ENCODE data around the gene SRC.

Gene SRC

GRCh38 chr20:37331060-37331857 is 14.7 kb upstream of the SRC start:
- TF ChIP-seq CTCF (IDR thresholded peaks at IDR 0.05; ENCODE audit: insufficient read depth, missing control alignments): no peak
- DNase-seq (ENCODE audit: insufficient read length, low spot score) (no peak), FAIRE-seq (no peak)

GRCh38 chr20:37333130-37333847 is 12.7 kb upstream of the SRC start:
- FAIRE-seq (no peak), DNase-seq (ENCODE audit: insufficient read length, low spot score) (no peak)
- TF ChIP-seq CTCF (IDR thresholded peaks at IDR 0.05; ENCODE audit: insufficient read depth, missing control alignments): no peak

GRCh38 chr20:37333848-37334318 is 12.1 kb upstream of the SRC start:
- no peak for TF ChIP-seq CTCF (IDR thresholded peaks at IDR 0.05; ENCODE audit: insufficient read depth, missing control alignments)
- FAIRE-seq (no peak), DNase-seq (ENCODE audit: insufficient read length, low spot score) (no peak)

DNA sequence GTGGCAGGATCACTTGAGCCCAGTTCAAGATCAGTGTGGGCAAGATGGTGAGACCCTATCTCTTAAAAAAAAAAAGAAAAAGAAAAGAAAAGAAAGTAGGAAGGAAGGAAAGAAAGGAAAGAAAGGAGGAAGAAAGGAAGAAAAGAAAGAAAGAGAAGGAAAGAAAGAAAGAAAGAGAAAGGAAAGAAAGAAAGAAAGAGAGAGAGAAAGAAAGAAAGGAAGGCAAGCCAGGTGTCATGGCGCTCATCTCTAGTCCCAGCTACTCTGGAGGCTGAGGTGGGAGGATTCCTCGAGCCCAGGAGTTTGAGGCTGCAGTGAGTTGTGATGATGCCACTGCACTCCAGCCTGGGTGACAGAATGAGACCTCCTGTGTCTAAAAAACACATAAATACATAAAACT is 11.5 kb upstream of the SRC start:
- TF ChIP-seq CTCF (IDR thresholded peaks at IDR 0.05; ENCODE audit: insufficient read depth, missing control alignments): no peak
- DNase-seq (ENCODE audit: insufficient read length, low spot score) (no peak), FAIRE-seq (no peak)

DNA sequence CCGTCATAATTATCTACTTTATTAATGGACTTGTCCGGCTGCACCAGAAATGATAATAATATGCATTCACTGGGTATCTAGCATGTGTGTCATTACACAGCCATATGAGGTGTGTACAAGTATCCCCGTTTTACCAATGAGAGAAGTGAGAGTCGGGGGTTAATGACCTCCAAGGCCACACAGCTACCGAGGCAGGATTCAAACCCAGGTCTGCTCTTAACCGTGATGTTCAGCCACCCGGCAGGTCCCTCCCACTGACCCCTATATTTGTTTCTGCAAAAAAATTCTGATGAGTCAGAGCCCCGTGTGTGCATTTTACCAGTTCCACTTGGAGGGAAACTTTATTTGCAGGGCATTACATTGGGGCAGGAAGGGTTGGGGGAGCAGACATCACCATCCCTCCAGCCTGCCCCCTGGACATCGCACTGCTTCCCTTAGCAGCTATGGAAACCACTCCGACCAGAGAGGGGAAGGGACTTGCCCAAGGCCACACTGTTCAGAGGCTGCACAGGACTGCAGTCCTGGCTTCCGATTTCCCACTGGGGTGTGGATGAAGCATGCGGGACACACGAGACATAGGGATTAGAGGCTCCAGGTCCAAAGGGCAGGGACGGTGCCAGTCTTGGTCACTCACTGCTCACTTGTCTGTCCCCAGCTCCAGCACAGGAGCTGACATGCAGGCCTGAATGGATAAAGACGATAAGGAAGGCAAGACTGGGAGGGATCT is 10.1 kb upstream of the SRC start:
- DNase-seq (ENCODE audit: insufficient read length, low spot score) (no peak), FAIRE-seq (no peak)
- TF ChIP-seq CTCF (IDR thresholded peaks at IDR 0.05; ENCODE audit: insufficient read depth, missing control alignments): no peak

DNA sequence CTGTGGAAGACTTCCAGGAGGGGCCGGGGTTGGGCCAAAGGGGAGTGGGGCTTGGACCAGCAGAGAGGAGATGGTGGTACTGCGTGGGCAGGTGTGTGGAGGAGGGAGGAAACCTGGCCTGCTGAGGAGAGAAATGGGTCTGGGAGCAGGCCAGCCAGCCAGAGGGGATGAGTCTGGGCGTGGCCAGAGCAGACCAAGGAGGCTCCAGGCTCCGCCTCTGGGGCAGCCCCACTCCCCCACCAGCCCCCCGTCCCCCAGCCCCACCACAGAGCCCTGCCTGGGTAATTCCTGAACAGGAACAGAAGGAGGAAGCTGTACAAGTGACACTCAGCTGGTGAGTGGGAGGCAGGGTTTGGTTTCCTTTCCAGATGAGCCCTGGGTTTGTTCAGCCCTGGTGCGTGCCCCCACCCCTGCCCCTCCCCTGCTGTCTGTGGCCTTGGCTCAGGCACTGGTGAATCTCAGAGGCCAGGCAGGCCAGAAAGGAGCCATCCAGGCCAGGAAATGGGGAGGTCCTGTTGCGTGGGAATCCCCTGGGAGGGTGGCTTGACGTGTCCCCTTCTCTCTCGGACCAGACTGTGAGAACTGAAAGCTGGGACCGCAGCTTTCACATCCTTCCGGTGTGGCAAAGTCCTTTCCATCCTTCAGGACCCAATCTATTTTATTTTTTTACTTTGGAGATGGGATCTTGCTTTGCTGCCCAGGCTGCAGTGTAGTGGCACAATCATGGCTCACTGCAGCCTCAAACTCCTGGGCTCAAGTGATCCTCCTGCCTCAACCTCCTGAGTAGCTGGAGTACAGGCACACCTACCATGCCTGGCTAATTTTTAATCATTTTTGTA is 9.4 kb upstream of the SRC start:
- FAIRE-seq: no peak
- no peak for TF ChIP-seq CTCF (IDR thresholded peaks at IDR 0.05; ENCODE audit: insufficient read depth, missing control alignments)
- no peak for DNase-seq (ENCODE audit: insufficient read length, low spot score)
